ENCODE measurements around the gene TJP2.
A peak's percentile ranks its signal among the peaks of the same experiment; 100 is the strongest.
"Not testable (repeated sequence)": the region's sequence is repeated elsewhere in the genome, so short reads cannot be mapped to it uniquely, and the experiment has no call there.

TJP2 gene

GRCh38 chr9:69299826-69300225 lies 125.7 kb downstream of the TJP2 start:
- no peaks in the 10 kb centered on the region for H3K36me3 ChIP-seq (ENCODE audit: insufficient read depth, low read length)
- H3K4me3 ChIP-seq: no peak overlapping the region

GRCh38 chr9:69303331-69303730 lies 129.3 kb downstream of the TJP2 start:
- Histone ChIP-seq H3K9ac (ENCODE audit: insufficient read length) (no peak overlapping the region), H3K9me3 (ENCODE audit: low read depth, low read length) (no peaks in the 10 kb centered on the region), H3K27ac (no peak overlapping the region), H3K36me3 (ENCODE audit: insufficient read depth, low read length) (no peaks in the 10 kb centered on the region), H3K4me3 (no peak overlapping the region)
- DNase-seq (ENCODE audit: low read depth, low spot score): no peak
- TF ChIP-seq EZH2 (IDR thresholded peaks at IDR 0.05) (no peak), FOXP2 (optimal IDR thresholded peaks at IDR 0.05; ENCODE audit: control extremely low read depth, extremely low read length, insufficient read depth) (no peak), POLR2AphosphoS5 (IDR thresholded peaks at IDR 0.05; ENCODE audit: borderline replicate concordance, low read depth, low read length) (no peak)

More at GRCh38 chr9:69299826-69300225, 125.7 kb downstream of the TJP2 start:
- no peak overlapping the region for H3K9ac ChIP-seq (ENCODE audit: insufficient read length)
- H3K9me3 ChIP-seq (ENCODE audit: low read depth, low read length): no peaks in the 10 kb centered on the region
- no peak overlapping the region for H3K27ac ChIP-seq
- no peak for DNase-seq (ENCODE audit: low read depth, low spot score)
- TF ChIP-seq POLR2AphosphoS5 (IDR thresholded peaks at IDR 0.05; ENCODE audit: borderline replicate concordance, low read depth, low read length) (no peak), FOXP2 (optimal IDR thresholded peaks at IDR 0.05; ENCODE audit: control extremely low read depth, extremely low read length, insufficient read depth) (no peak), EZH2 (IDR thresholded peaks at IDR 0.05) (no peak)

- H3K36me3 ChIP-seq (ENCODE audit: insufficient read depth, low read length); H3K9ac ChIP-seq (ENCODE audit: insufficient read length); H3K4me3 ChIP-seq; DNase-seq (ENCODE audit: low read depth, low spot score); H3K27ac ChIP-seq; H3K9me3 ChIP-seq (ENCODE audit: low read depth, low read length): not testable (repeated sequence)
Observed at GRCh38 chr9:69306895-69307445, 132.9 kb downstream of the TJP2 start.

- Histone ChIP-seq H3K4me3 (no peak overlapping the region), H3K9me3 (ENCODE audit: low read depth, low read length) (no peaks in the 10 kb centered on the region), H3K9ac (ENCODE audit: insufficient read length) (no peak overlapping the region), H3K27ac (peak overlapping the region; percentile 69), H3K36me3 (ENCODE audit: insufficient read depth, low read length) (no peaks in the 10 kb centered on the region)
- no peak for DNase-seq (ENCODE audit: low read depth, low spot score)
- TF ChIP-seq POLR2AphosphoS5 (IDR thresholded peaks at IDR 0.05; ENCODE audit: borderline replicate concordance, low read depth, low read length) (no peak), FOXP2 (optimal IDR thresholded peaks at IDR 0.05; ENCODE audit: control extremely low read depth, extremely low read length, insufficient read depth) (no peak), EZH2 (IDR thresholded peaks at IDR 0.05) (no peak)
Observed at GRCh38 chr9:69307446-69308205, 133.5 kb downstream of the TJP2 start.

- no peak for DNase-seq (ENCODE audit: low read depth, low spot score)
- Histone ChIP-seq H3K9ac (ENCODE audit: insufficient read length) (no peak overlapping the region), H3K4me3 (no peak overlapping the region), H3K9me3 (ENCODE audit: low read depth, low read length) (no peaks in the 10 kb centered on the region), H3K27ac (peak overlapping the region; percentile 69), H3K36me3 (ENCODE audit: insufficient read depth, low read length) (no peaks in the 10 kb centered on the region)
- no peak for TF ChIP-seq FOXP2 (optimal IDR thresholded peaks at IDR 0.05; ENCODE audit: control extremely low read depth, extremely low read length, insufficient read depth)
- TF ChIP-seq EZH2 (IDR thresholded peaks at IDR 0.05): no peak
Observed at GRCh38 chr9:69308206-69308931, 134.3 kb downstream of the TJP2 start.

GRCh38 chr9:69313175-69313574 lies 139.1 kb downstream of the TJP2 start:
- Histone ChIP-seq H3K36me3 (ENCODE audit: insufficient read depth, low read length) (no peaks in the 10 kb centered on the region), H3K9me3 (ENCODE audit: low read depth, low read length) (no peaks in the 10 kb centered on the region), H3K4me3 (no peak overlapping the region), H3K9ac (ENCODE audit: insufficient read length) (no peak overlapping the region), H3K27ac (no peak overlapping the region)
- no peak for DNase-seq (ENCODE audit: low read depth, low spot score)
- TF ChIP-seq POLR2AphosphoS5 (IDR thresholded peaks at IDR 0.05; ENCODE audit: borderline replicate concordance, low read depth, low read length): no peak
- no peak for TF ChIP-seq EZH2 (IDR thresholded peaks at IDR 0.05)
- TF ChIP-seq FOXP2 (optimal IDR thresholded peaks at IDR 0.05; ENCODE audit: control extremely low read depth, extremely low read length, insufficient read depth): no peak

- H3K36me3 ChIP-seq (ENCODE audit: insufficient read depth, low read length): no peaks in the 10 kb centered on the region
- no peak for TF ChIP-seq EZH2 (IDR thresholded peaks at IDR 0.05)
- TF ChIP-seq FOXP2 (optimal IDR thresholded peaks at IDR 0.05; ENCODE audit: control extremely low read depth, extremely low read length, insufficient read depth): no peak
- H3K27ac ChIP-seq: no peak overlapping the region
- no peaks in the 10 kb centered on the region for H3K9me3 ChIP-seq (ENCODE audit: low read depth, low read length)
- H3K9ac ChIP-seq (ENCODE audit: insufficient read length): no peak overlapping the region
- no peak for DNase-seq (ENCODE audit: low read depth, low spot score)
- H3K4me3 ChIP-seq: no peak overlapping the region
Observed at GRCh38 chr9:69314547-69314946, 140.5 kb downstream of the TJP2 start.

- Histone ChIP-seq H3K27ac (no peak overlapping the region), H3K36me3 (ENCODE audit: insufficient read depth, low read length) (no peaks in the 10 kb centered on the region), H3K9me3 (ENCODE audit: low read depth, low read length) (no peaks in the 10 kb centered on the region), H3K9ac (ENCODE audit: insufficient read length) (no peak overlapping the region), H3K4me3 (no peak overlapping the region)
- no peak for DNase-seq (ENCODE audit: low read depth, low spot score)
- TF ChIP-seq EZH2 (IDR thresholded peaks at IDR 0.05): no peak
- TF ChIP-seq FOXP2 (optimal IDR thresholded peaks at IDR 0.05; ENCODE audit: control extremely low read depth, extremely low read length, insufficient read depth): no peak
- TF ChIP-seq POLR2AphosphoS5 (IDR thresholded peaks at IDR 0.05; ENCODE audit: borderline replicate concordance, low read depth, low read length): no peak
Observed at GRCh38 chr9:69317081-69317480, 143.0 kb downstream of the TJP2 start.

All from SK-N-MC (cell line).